WTC11 (cell line): ENCODE data around the gene FOXA3. TPM values are rescaled to one million over a fixed set of nuclear protein-coding genes. Genes with fewer than 3 reads are reported as not detected.
A peak's percentile ranks its signal among the peaks of the same experiment; 100 is the strongest.

Source experiments
- AR ChIP-seq: fragments of 250-450 bp; sonication (Bioruptor Pico); IDR thresholded peaks from 2 replicates; pipeline ENCODE4 v1.9.0; 2021; ENCODE audit warnings: mild to moderate bottlenecking
- ATF2 ChIP-seq: sonication (generic); formaldehyde crosslinking; IDR thresholded peaks from 2 replicates; pipeline ENCODE4 v1.8.1; 2022; ENCODE audit warnings: low read depth, missing genetic modification reagents, borderline replicate concordance
- ATF3 ChIP-seq: sonication (generic); formaldehyde crosslinking; conservative IDR thresholded peaks from 2 replicates; pipeline ENCODE4 v1.8.1; 2022; ENCODE audit warnings: mild to moderate bottlenecking, missing genetic modification reagents
- E2F1 ChIP-seq: sonication (generic); formaldehyde crosslinking; IDR thresholded peaks from 2 replicates; pipeline ENCODE4 v1.8.0; 2022; ENCODE audit warnings: mild to moderate bottlenecking, missing genetic modification reagents
- ERG ChIP-seq: fragments of 250-450 bp; sonication (Bioruptor Pico); IDR thresholded peaks from 2 replicates; pipeline ENCODE4 v1.8.0; 2021; ENCODE audit warnings: mild to moderate bottlenecking
- ESRRA ChIP-seq: sonication (generic); formaldehyde crosslinking; IDR thresholded peaks from 2 replicates; pipeline ENCODE4 v1.8.1; 2022; ENCODE audit warnings: mild to moderate bottlenecking, missing genetic modification reagents, borderline replicate concordance
- ETV6 ChIP-seq: sonication (generic); formaldehyde crosslinking; IDR thresholded peaks from 2 replicates; pipeline ENCODE4 v1.8.1; 2022; ENCODE audit warnings: mild to moderate bottlenecking, missing genetic modification reagents
- FOXJ3 ChIP-seq: sonication (generic); formaldehyde crosslinking; IDR thresholded peaks from 2 replicates; pipeline ENCODE4 v1.9.0; 2021; ENCODE audit warnings: missing genetic modification reagents, mild to moderate bottlenecking, borderline replicate concordance
- FOXK1 ChIP-seq: sonication (generic); formaldehyde crosslinking; IDR thresholded peaks from 2 replicates; pipeline ENCODE4 v1.8.0; 2022; ENCODE audit warnings: mild to moderate bottlenecking, moderate library complexity, missing genetic modification reagents
- IRF2 ChIP-seq: sonication (generic); formaldehyde crosslinking; IDR thresholded peaks from 2 replicates; pipeline ENCODE4 v1.8.0; 2022; ENCODE audit warnings: low read depth, missing genetic modification reagents, borderline replicate concordance
- JAZF1 ChIP-seq: fragments of 250-450 bp; sonication (Bioruptor Pico); IDR thresholded peaks from 2 replicates; pipeline ENCODE4 v1.9.0; 2021; ENCODE audit warnings: moderate library complexity, mild to moderate bottlenecking, inconsistent platforms
- NFATC4 ChIP-seq: fragments of 250-450 bp; sonication (Bioruptor Pico); IDR thresholded peaks from 2 replicates; pipeline ENCODE4 v1.9.0; 2021; ENCODE audit warnings: mild to moderate bottlenecking
- NR1H2 ChIP-seq: sonication (generic); formaldehyde crosslinking; IDR thresholded peaks from 2 replicates; pipeline ENCODE4 v1.9.0; 2021; ENCODE audit warnings: mild to moderate bottlenecking, moderate library complexity, missing genetic modification reagents
- NR2C2 ChIP-seq: sonication (generic); formaldehyde crosslinking; IDR thresholded peaks from 2 replicates; pipeline ENCODE4 v1.8.0; 2022; ENCODE audit warnings: mild to moderate bottlenecking, missing genetic modification reagents
- NR3C1 ChIP-seq: sonication (generic); formaldehyde crosslinking; conservative IDR thresholded peaks from 2 replicates; pipeline ENCODE4 v1.8.1; 2023; ENCODE audit warnings: low read depth, mild to moderate bottlenecking, missing genetic modification reagents
- PREB ChIP-seq: sonication (generic); formaldehyde crosslinking; IDR thresholded peaks from 2 replicates; pipeline ENCODE4 v1.8.1; 2022; ENCODE audit warnings: mild to moderate bottlenecking, missing genetic modification reagents, moderate library complexity, borderline replicate concordance
- SMAD3 ChIP-seq: sonication (generic); formaldehyde crosslinking; IDR thresholded peaks from 2 replicates; pipeline ENCODE4 v1.8.0; 2022; ENCODE audit warnings: missing genetic modification reagents, mild to moderate bottlenecking, borderline replicate concordance
- SP1 ChIP-seq: sonication (generic); formaldehyde crosslinking; conservative IDR thresholded peaks from 2 replicates; pipeline ENCODE4 v1.8.1; 2022; ENCODE audit warnings: missing genetic modification reagents
- TEAD1 ChIP-seq: sonication (generic); formaldehyde crosslinking; IDR thresholded peaks from 2 replicates; pipeline ENCODE4 v1.8.0; 2022; ENCODE audit warnings: mild to moderate bottlenecking, missing genetic modification reagents
- TEAD4 ChIP-seq: sonication (generic); formaldehyde crosslinking; IDR thresholded peaks from 2 replicates; pipeline ENCODE4 v1.8.0; 2022; ENCODE audit warnings: mild to moderate bottlenecking, missing genetic modification reagents
- ZBTB21 ChIP-seq: sonication (generic); formaldehyde crosslinking; IDR thresholded peaks from 2 replicates; pipeline ENCODE4 v1.8.1; 2023; ENCODE audit warnings: mild to moderate bottlenecking, missing genetic modification reagents, borderline replicate concordance
- ZBTB43 ChIP-seq: sonication (generic); formaldehyde crosslinking; IDR thresholded peaks from 2 replicates; pipeline ENCODE4 v1.8.1; 2023; ENCODE audit warnings: mild to moderate bottlenecking, missing genetic modification reagents
- ZNF121 ChIP-seq: sonication (generic); formaldehyde crosslinking; IDR thresholded peaks from 2 replicates; pipeline ENCODE4 v1.8.0; 2023; ENCODE audit warnings: missing genetic modification reagents
- ZNF138 ChIP-seq: sonication (generic); formaldehyde crosslinking; conservative IDR thresholded peaks from 2 replicates; pipeline ENCODE4 v1.8.1; 2022; ENCODE audit warnings: mild to moderate bottlenecking, moderate library complexity, missing genetic modification reagents
- ZNF281 ChIP-seq: sonication (generic); formaldehyde crosslinking; IDR thresholded peaks from 2 replicates; pipeline ENCODE4 v1.8.0; 2023; ENCODE audit warnings: mild to moderate bottlenecking, missing genetic modification reagents
- ZNF416 ChIP-seq: fragments of 250-450 bp; sonication (Bioruptor Pico); IDR thresholded peaks from 2 replicates; pipeline ENCODE4 v1.9.0; 2021; ENCODE audit warnings: mild to moderate bottlenecking, inconsistent platforms
- ZNF671 ChIP-seq: fragments of 250-450 bp; sonication (Bioruptor Pico); IDR thresholded peaks from 2 replicates; pipeline ENCODE4 v1.8.0; 2021; ENCODE audit warnings: mild to moderate bottlenecking
- total RNA-seq: library from RNA; stranded (reverse); gene quantifications from 3 replicates; pipeline ENCODE4 v1.2.3, GENCODE V29; 2021

The FOXA3 gene
- total RNA-seq, 1 experiment from 2014 or later: 20.7 TPM

- TF ChIP-seq IRF2 (CRISPR knock-in tag): 0 out of 2 replicates have a peak, but pooled peaks have one; percentile 34
- no peak for TF ChIP-seq PREB (CRISPR knock-in tag)
- no peak for TF ChIP-seq ZNF671
- no peak for TF ChIP-seq JAZF1 (CRISPR knock-in tag)
- no peak for TF ChIP-seq AR (CRISPR knock-in tag)
- TF ChIP-seq FOXK1 (CRISPR knock-in tag): no peak
- no peak for TF ChIP-seq ZNF138 (CRISPR knock-in tag)
- TF ChIP-seq NR1H2 (CRISPR knock-in tag): no peak
- TF ChIP-seq SMAD3: no peak
- no peak for TF ChIP-seq TEAD1 (CRISPR knock-in tag)
- no peak for TF ChIP-seq E2F1 (CRISPR knock-in tag)
- no peak for TF ChIP-seq ESRRA (CRISPR knock-in tag)
- TF ChIP-seq ATF3: no peak; the same call in 1 of the 2 replicates
- peak; percentile 55; the same call in 1 of the 2 replicates for TF ChIP-seq NR2C2 (CRISPR knock-in tag)
- TF ChIP-seq ZBTB21 (CRISPR knock-in tag): no peak
- no peak for TF ChIP-seq NR3C1 (CRISPR knock-in tag)
- TF ChIP-seq SP1 (CRISPR knock-in tag): 0 out of 2 replicates have a peak, but pooled peaks have one; percentile 25
- no peak for TF ChIP-seq ZNF121 (CRISPR knock-in tag)
- TF ChIP-seq ETV6 (CRISPR knock-in tag): no peak
- no peak for TF ChIP-seq ERG (CRISPR knock-in tag)
- TF ChIP-seq ATF2 (CRISPR knock-in tag): no peak
- TF ChIP-seq NFATC4 (CRISPR knock-in tag): no peak
- TF ChIP-seq ZNF281 (CRISPR knock-in tag): no peak
- TF ChIP-seq TEAD4 (CRISPR knock-in tag): no peak
- no peak for TF ChIP-seq ZNF416
- 0 out of 2 replicates have a peak, but pooled peaks have one; percentile 56 for TF ChIP-seq ZBTB43 (CRISPR knock-in tag)
- no peak for TF ChIP-seq FOXJ3 (CRISPR knock-in tag)
These were observed 21.7 kb downstream of the FOXA3 start, which contains the start of gene IRF2BP1 (continued) for GRCh38 chr19:45885556-45886426.
